HepG2 (cell line): ENCODE data around the gene PDLIM7. TPM values are rescaled to one million over a fixed set of nuclear protein-coding genes. Genes with fewer than 3 reads are reported as not detected.

Source experiments
- ATAC-seq: fragments of 200-7000 bp; cut with Tn5 transposase; 3 replicates; pipeline ENCODE4 v1.9.1; 2020; ENCODE audit warnings: mild to moderate bottlenecking, moderate library complexity
- BruUV-seq: library from RNA; stranded (reverse); fragments of 400-500 nt; replicated peaks from 2 replicates; lab custom pipeline; 2021; lab: Mats Ljungman, UMichigan
- CTCF ChIA-PET: fragments of 300-600 bp; formaldehyde crosslinking; extraction: SDS; loops from one replicate; lab custom pipeline; 2021; ENCODE audit warnings: low total read pairs, inconsistent platforms, low intra/inter-chr PET ratio; lab: Yijun Ruan, JAX
- POLR2A ChIA-PET: fragments of 350-600 bp; sonication (Branson Sonifier 250); formaldehyde crosslinking; loops from one replicate; lab custom pipeline; 2020; ENCODE audit warnings: antibody characterized with exemption, inconsistent platforms; lab: Yijun Ruan, JAX
- DNase-seq: peaks from one replicate; pipeline ENCODE4 v3.0.0-alpha.2; 2015; ENCODE audit warnings: low spot score
- FAIRE-seq: peaks from 3 replicates; lab custom pipeline; 2011; peaks lifted over from hg19 to GRCh38; lab: Jason Lieb, UNC
- H2AFZ ChIP-seq: one replicate; pipeline ENCODE4 v1.6.1; 2011; ENCODE audit warnings: low read length, inconsistent platforms
- H3K27ac ChIP-seq: fragments of 300-600 bp; 3 replicates; pipeline ENCODE4 v1.8.0; 2011; ENCODE audit warnings: mixed run types, mild to moderate bottlenecking, mixed read lengths, low read length, inconsistent platforms; ENCODE audit not compliant: insufficient read depth; ENCODE audit errors: extremely low read length
- H3K27me3 ChIP-seq, 2 experiments: fragments of 200-600 bp in 1 of 2; 2 replicates in 1 of 2; 3 replicates in 1 of 2; pipeline versions ENCODE4 v1.6.0 to v1.8.0; 2011; ENCODE audit warnings: low read length in 2 of 2, mild to moderate bottlenecking in 2 of 2, moderate library complexity in 2 of 2, inconsistent platforms in 1 of 2; ENCODE audit not compliant: insufficient read depth in 2 of 2, control insufficient read depth in 1 of 2
- H3K36me3 ChIP-seq, 2 experiments: fragments of 200-600 bp in 1 of 2; replicated peaks in 1 of 2; 2 replicates in 1 of 2; 3 replicates in 1 of 2; pipeline versions ENCODE4 v1.5.1 to v1.8.0; 2011; ENCODE audit warnings: low read length in 2 of 2, inconsistent platforms in 1 of 2; ENCODE audit not compliant: insufficient read depth in 2 of 2, control insufficient read depth in 1 of 2
- H3K4me1 ChIP-seq: 2 replicates; pipeline ENCODE4 v1.5.1; 2012; ENCODE audit warnings: low read length, inconsistent platforms; ENCODE audit not compliant: insufficient read depth
- H3K4me2 ChIP-seq: 2 replicates; pipeline ENCODE4 v1.6.0; 2011; ENCODE audit warnings: low read depth, low read length, inconsistent platforms
- H3K4me3 ChIP-seq, 3 experiments: fragments of 200-600 bp in 1 of 3; sonication (generic), shearing (Covaris generic) in 1 of 3; replicated peaks in 1 of 3; 2 replicates each; pipeline ENCODE4 v1.5.1; 2011 to 2016; ENCODE audit warnings: low read length in 3 of 3, inconsistent platforms in 2 of 3, low read depth in 2 of 3, mild to moderate bottlenecking in 2 of 3, control low read depth in 1 of 3, mixed read lengths in 1 of 3; ENCODE audit not compliant: insufficient read depth in 1 of 3
- H3K79me2 ChIP-seq: one replicate; pipeline ENCODE4 v1.6.1; 2011; ENCODE audit warnings: low read length, inconsistent platforms; ENCODE audit not compliant: insufficient read depth
- H3K9ac ChIP-seq: 2 replicates; pipeline ENCODE4 v1.6.0; 2011; ENCODE audit warnings: mild to moderate bottlenecking, low read depth, low read length, inconsistent platforms; ENCODE audit not compliant: insufficient read depth
- H3K9me3 ChIP-seq: 2 replicates; pipeline ENCODE4 v1.5.1; 2012; ENCODE audit warnings: mild to moderate bottlenecking, low read length
- H4K20me1 ChIP-seq: 2 replicates; pipeline ENCODE4 v1.6.0; 2011; ENCODE audit warnings: inconsistent platforms, mild to moderate bottlenecking, low read length, moderate library complexity; ENCODE audit not compliant: insufficient read depth
- CCDC6 ChIP-seq: sonication (generic); formaldehyde crosslinking; IDR thresholded peaks from 2 replicates; pipeline ENCODE4 v1.8.1; 2022; ENCODE audit warnings: mild to moderate bottlenecking, missing genetic modification reagents, moderate library complexity
- MIER2 ChIP-seq: IDR thresholded peaks from 2 replicates; pipeline ENCODE4 v1.6.1; 2016; ENCODE audit warnings: missing biosample characterization, missing genetic modification reagents
- NAIF1 ChIP-seq: sonication (generic); formaldehyde crosslinking; IDR thresholded peaks from 2 replicates; pipeline ENCODE4 v1.5.0; 2020; ENCODE audit warnings: mild to moderate bottlenecking, missing genetic modification reagents, borderline replicate concordance
- RBM22 ChIP-seq: fragments of 200-400 bp; formaldehyde crosslinking; optimal IDR thresholded peaks from 2 replicates; pipeline ENCODE3; 2017; ENCODE audit warnings: mild to moderate bottlenecking, low read length, moderate library complexity
- TFAP4 ChIP-seq: sonication (generic); IDR thresholded peaks from 2 replicates; pipeline ENCODE4 v1.6.1; 2016; ENCODE audit warnings: low read depth, borderline replicate concordance
- THAP8 ChIP-seq: sonication (generic); formaldehyde crosslinking; IDR thresholded peaks from 2 replicates; pipeline ENCODE4 v1.5.1; 2020; ENCODE audit warnings: missing genetic modification reagents, mild to moderate bottlenecking, borderline replicate concordance
- ZBTB39 ChIP-seq: sonication (generic); formaldehyde crosslinking; IDR thresholded peaks from 2 replicates; pipeline ENCODE4 v1.5.0; 2020; ENCODE audit warnings: missing genetic modification reagents
- ZNF292 ChIP-seq: sonication (generic); formaldehyde crosslinking; IDR thresholded peaks from 2 replicates; pipeline ENCODE4 v1.8.1; 2022; ENCODE audit warnings: mild to moderate bottlenecking, low read depth, missing genetic modification reagents, borderline replicate concordance
- ZNF317 ChIP-seq: sonication (generic); formaldehyde crosslinking; IDR thresholded peaks from 2 replicates; pipeline ENCODE4 v1.5.0; 2020; ENCODE audit warnings: mild to moderate bottlenecking, missing genetic modification reagents
- ZNF337 ChIP-seq: sonication (generic); formaldehyde crosslinking; IDR thresholded peaks from 2 replicates; pipeline ENCODE4 v1.5.1; 2020; ENCODE audit warnings: missing genetic modification reagents, low read depth, mild to moderate bottlenecking, borderline replicate concordance
- ZNF772 ChIP-seq: sonication (generic); formaldehyde crosslinking; IDR thresholded peaks from 2 replicates; pipeline ENCODE4 v1.5.0; 2020; ENCODE audit warnings: mild to moderate bottlenecking, missing genetic modification reagents
- ZNF790 ChIP-seq: sonication (generic); formaldehyde crosslinking; IDR thresholded peaks from 2 replicates; pipeline ENCODE4 v1.8.0; 2022; ENCODE audit warnings: missing genetic modification reagents, mild to moderate bottlenecking, borderline replicate concordance
- WGBS: methylation state at CpG from one replicate; pipeline ENCODE4 v1.1.6; 2017; ENCODE audit warnings: low lambda C conversion rate; 5-methylcytosine and 5-hydroxymethylcytosine counted together
- in situ Hi-C: cut with HindIII; loops from 2 replicates; pipeline ENCODE4 v1.10.0; 2017; ENCODE audit warnings: low pct_unique_long_range_greater_than_20kb; ENCODE audit not compliant: extremely low pct_ligation_motif_present
- intact Hi-C: fragments of 100-400 bp; cut with micrococcal nuclease; formaldehyde crosslinking; loops from one replicate; pipeline ENCODE4 v1.10.0; 2022; ENCODE audit not compliant: unreplicated experiment
- polyA plus RNA-seq, 8 experiments: library from polyadenylated mRNA; depleted of rRNA in 3 of 8; stranded (reverse) in 7 of 8; unstranded in 1 of 8; fragments of >200 nt; fragmentation: Illumina TruSeq in 4 of 8; extraction: Trizol in 4 of 8; gene quantifications; 2 replicates each; pipeline versions ENCODE4 v1.2.1 to v1.2.3, GENCODE V29; 2011 to 2016; ENCODE audit warnings: low read depth in 4 of 8, missing spikeins in 1 of 8, mixed read lengths in 1 of 8; ENCODE audit not compliant: insufficient read depth in 1 of 8
- total RNA-seq, 5 experiments: library from RNA; depleted of rRNA; stranded (reverse); fragments of >200 nt; fragmentation: Illumina TruSeq; extraction: Trizol; gene quantifications; 2 replicates each; pipeline ENCODE4 v1.2.3, GENCODE V29; 2016; ENCODE audit warnings: low read depth in 1 of 5
- TF ChIP-seq, protein P1 (sequence below): sonication (generic); formaldehyde crosslinking; IDR thresholded peaks from 2 replicates; pipeline ENCODE4 v1.4.0; 2020; ENCODE audit warnings: missing genetic modification reagents
- TF ChIP-seq, protein P2 (sequence below): sonication (generic); formaldehyde crosslinking; IDR thresholded peaks from 2 replicates; pipeline ENCODE4 v1.9.0; 2022; ENCODE audit warnings: missing genetic modification reagents, mild to moderate bottlenecking, borderline replicate concordance

The PDLIM7 gene
- total and polyA plus RNA-seq, 2 of the 13 experiments (the other 11 are each of a cell fraction or from before 2014, with no cell fraction given), result 21.1 to 31.3 TPM

DNA sequence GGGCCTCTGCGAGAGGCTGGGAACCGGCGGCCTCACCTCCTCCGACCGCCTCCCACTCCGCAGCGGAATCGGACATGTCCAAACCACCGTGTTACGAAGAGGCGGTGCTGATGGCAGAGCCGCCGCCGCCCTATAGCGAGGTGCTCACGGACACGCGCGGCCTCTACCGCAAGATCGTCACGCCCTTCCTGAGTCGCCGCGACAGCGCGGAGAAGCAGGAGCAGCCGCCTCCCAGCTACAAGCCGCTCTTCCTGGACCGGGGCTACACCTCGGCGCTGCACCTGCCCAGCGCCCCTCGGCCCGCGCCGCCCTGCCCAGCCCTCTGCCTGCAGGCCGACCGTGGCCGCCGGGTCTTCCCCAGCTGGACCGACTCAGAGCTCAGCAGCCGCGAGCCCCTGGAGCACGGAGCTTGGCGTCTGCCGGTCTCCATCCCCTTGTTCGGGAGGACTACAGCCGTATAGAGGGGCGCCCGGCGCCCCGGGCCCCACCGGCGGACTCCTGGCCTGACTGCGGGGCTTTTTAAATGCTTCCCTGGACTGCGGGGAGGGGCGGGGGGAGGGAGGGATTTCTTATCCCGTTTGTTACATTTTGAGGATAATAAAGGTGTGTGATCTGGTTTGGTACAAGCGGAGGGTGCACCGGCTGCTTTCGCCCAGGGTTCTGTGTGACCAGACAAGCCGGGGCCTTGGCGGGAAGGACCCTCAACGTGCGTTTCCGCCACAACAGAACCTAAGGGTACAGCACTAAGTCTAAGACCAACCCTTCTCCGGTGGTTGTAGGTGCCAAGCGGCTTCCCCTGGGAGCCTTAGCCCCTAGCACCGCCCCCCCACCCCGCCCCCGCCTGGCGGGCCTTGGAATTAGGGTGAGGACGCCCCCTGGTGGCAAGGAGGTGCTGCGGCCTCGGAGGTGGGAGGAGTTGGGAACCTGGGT, 41.5 kb downstream of the PDLIM7 start:
- peak overlapping the region; percentile 84 for H3K27ac ChIP-seq
- no peaks in the 10 kb centered on the region; a peak in 1 of 5 replicates for H3K27me3 ChIP-seq
- WGBS, result 3% methylated on average over 16 of the region's 76 CpGs
- BruUV-seq, result TSS peak; percentile 61
- H3K79me2 ChIP-seq, result peaks cover 5% of the 10 kb centered on the region
- in situ Hi-C loops (loop anchor here (5.0 to 25.0 kb wide), 2 partner anchors 69 to 344 kb away; no protein-coding TSS in a partner anchor), intact Hi-C loops (loop anchor here (2.0 kb wide), 2 partner anchors 41 to 85 kb away; partner anchors contain the start of gene PDLIM7)
- peak overlapping the region; percentile 98 for H3K4me2 ChIP-seq
- DNase-seq (peak; percentile 77), ATAC-seq (peak; percentile 32), FAIRE-seq (peak; percentile 60)
- H3K9ac ChIP-seq, result peak overlapping the region; percentile 82
- H2AFZ ChIP-seq, result no peak overlapping the region
- peaks cover 12% of the 10 kb centered on the region; the same call in 1 of the 2 replicates for H4K20me1 ChIP-seq
- peak overlapping the region; percentile 81 to 89 (median 87) for H3K4me3 ChIP-seq
- peaks cover 29% of the 10 kb centered on the region for H3K4me1 ChIP-seq
- peaks cover 0 to 7% of the 10 kb centered on the region in 2 experiments; a peak in 2 of 5 replicates for H3K36me3 ChIP-seq
- ChIA-PET POLR2A (interaction anchor here (0.8 to 4.4 kb wide), 19 partner anchors 10 to 342 kb away, joined by 3 to 29 read pairs (median 7); partner anchors contain the start of genes F12, GRK6 and PDLIM7), CTCF (interaction anchor here (1.0 to 4.8 kb wide), 11 partner anchors 8 to 146 kb away, joined by 3 to 54 read pairs (median 5); partner anchors contain the start of genes GRK6 and PDLIM7)
- no peaks in the 10 kb centered on the region for H3K9me3 ChIP-seq
- TF ChIP-seq, protein P1, sequence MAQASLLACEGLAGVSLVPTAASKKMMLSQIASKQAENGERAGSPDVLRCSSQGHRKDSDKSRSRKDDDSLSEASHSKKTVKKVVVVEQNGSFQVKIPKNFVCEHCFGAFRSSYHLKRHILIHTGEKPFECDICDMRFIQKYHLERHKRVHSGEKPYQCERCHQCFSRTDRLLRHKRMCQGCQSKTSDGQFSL, result peak; percentile 100
- 0 out of 2 replicates have a peak, but pooled peaks have one; percentile 28 for TF ChIP-seq ZNF317 (CRISPR knock-in tag)
- TF ChIP-seq CCDC6 (CRISPR knock-in tag), result no peak
- 0 out of 2 replicates have a peak, but pooled peaks have one; percentile 14 for TF ChIP-seq THAP8 (CRISPR knock-in tag)
- TF ChIP-seq MIER2 (CRISPR knock-in tag), result no peak
- no peak for TF ChIP-seq RBM22
- 0 out of 2 replicates have a peak, but pooled peaks have one; percentile 19 for TF ChIP-seq ZNF772
- TF ChIP-seq, protein P2, sequence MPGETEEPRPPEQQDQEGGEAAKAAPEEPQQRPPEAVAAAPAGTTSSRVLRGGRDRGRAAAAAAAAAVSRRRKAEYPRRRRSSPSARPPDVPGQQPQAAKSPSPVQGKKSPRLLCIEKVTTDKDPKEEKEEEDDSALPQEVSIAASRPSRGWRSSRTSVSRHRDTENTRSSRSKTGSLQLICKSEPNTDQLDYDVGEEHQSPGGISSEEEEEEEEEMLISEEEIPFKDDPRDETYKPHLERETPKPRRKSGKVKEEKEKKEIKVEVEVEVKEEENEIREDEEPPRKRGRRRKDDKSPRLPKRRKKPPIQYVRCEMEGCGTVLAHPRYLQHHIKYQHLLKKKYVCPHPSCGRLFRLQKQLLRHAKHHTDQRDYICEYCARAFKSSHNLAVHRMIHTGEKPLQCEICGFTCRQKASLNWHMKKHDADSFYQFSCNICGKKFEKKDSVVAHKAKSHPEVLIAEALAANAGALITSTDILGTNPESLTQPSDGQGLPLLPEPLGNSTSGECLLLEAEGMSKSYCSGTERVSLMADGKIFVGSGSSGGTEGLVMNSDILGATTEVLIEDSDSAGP (CRISPR knock-in tag), result peak; percentile 67; the same call in 1 of the 2 replicates
- peak; percentile 90; the same call in 1 of the 2 replicates for TF ChIP-seq ZNF790 (CRISPR knock-in tag)
- TF ChIP-seq ZNF337, result no peak
- no peak for TF ChIP-seq TFAP4
- TF ChIP-seq ZNF292, result no peak
- no peak for TF ChIP-seq NAIF1 (CRISPR knock-in tag)
- no peak for TF ChIP-seq ZBTB39 (CRISPR knock-in tag)
